GM12878 (cell line): ENCODE measurements around the gene FAF1. TPM values are rescaled to one million over a fixed set of nuclear protein-coding genes. Genes with fewer than 3 reads are reported as not detected.

Experiments
- ATAC-seq: fragments of 200-7000 bp; cut with Tn5 transposase; 3 replicates; pipeline ENCODE4 v1.9.1; 2020; ENCODE audit warnings: mild to moderate bottlenecking, moderate library complexity
- BruUV-seq: library from RNA; stranded (reverse); fragments of 400-500 nt; replicated peaks from 2 replicates; lab custom pipeline; 2021; lab: Mats Ljungman, UMichigan
- CTCF ChIA-PET: fragments of 300-600 bp; sonication (Branson Sonifier 250); formaldehyde crosslinking; extraction: SDS; loops from one replicate; lab custom pipeline; 2021; ENCODE audit warnings: inconsistent platforms; lab: Yijun Ruan, JAX
- POLR2A ChIA-PET: fragments of 350-600 bp; formaldehyde crosslinking; extraction: SDS; loops from one replicate; lab custom pipeline; 2021; ENCODE audit warnings: inconsistent platforms; lab: Charles Lee
- RAD21 ChIA-PET: fragments of 300-600 bp; sonication (Branson Sonifier 250); formaldehyde crosslinking; loops from one replicate; lab custom pipeline; 2023; ENCODE audit warnings: antibody characterized with exemption; ENCODE audit not compliant: unreplicated experiment; lab: Charles Lee
- SMC1A ChIA-PET: fragments of 300-600 bp; sonication (Branson Sonifier 250); formaldehyde crosslinking; loops from one replicate; lab custom pipeline; 2023; ENCODE audit not compliant: unreplicated experiment, uncharacterized antibody; lab: Charles Lee
- DNase-seq: peaks from one replicate; pipeline ENCODE4 v3.0.0-alpha.2; 2011; ENCODE audit warnings: low read depth, low spot score
- FAIRE-seq: peaks from 3 replicates; lab custom pipeline; 2011; peaks lifted over from hg19 to GRCh38; lab: Jason Lieb, UNC
- H2AFZ ChIP-seq: 2 replicates; pipeline ENCODE4 v1.6.0; 2011; ENCODE audit warnings: low read depth, low read length, control low read depth; ENCODE audit not compliant: control insufficient read depth
- H3K27ac ChIP-seq: 2 replicates; pipeline ENCODE4 v1.5.1; 2011; ENCODE audit warnings: control low read depth; ENCODE audit not compliant: control insufficient read depth, insufficient read depth
- H3K27me3 ChIP-seq, 2 experiments: replicated peaks in 1 of 2; 2 replicates each; pipeline versions ENCODE4 v1.6.0 to v1.6.1; 2011; ENCODE audit warnings: low read length in 1 of 2; ENCODE audit not compliant: control insufficient read depth in 2 of 2, insufficient read depth in 2 of 2
- H3K36me3 ChIP-seq, 2 experiments: 2 replicates each; pipeline ENCODE4 v1.5.1; 2011; ENCODE audit warnings: low read length in 1 of 2; ENCODE audit not compliant: control insufficient read depth in 2 of 2, insufficient read depth in 2 of 2
- H3K4me1 ChIP-seq: 2 replicates; pipeline ENCODE4 v1.6.1; 2011; ENCODE audit warnings: mild to moderate bottlenecking, low read length, moderate library complexity, mixed read lengths; ENCODE audit not compliant: control insufficient read depth, insufficient read depth
- H3K4me2 ChIP-seq: 2 replicates; pipeline ENCODE4 v1.6.0; 2011; ENCODE audit warnings: control low read depth; ENCODE audit not compliant: control insufficient read depth, insufficient read depth
- H3K4me3 ChIP-seq: fragments of 200-600 bp; sonication (generic); 2 replicates; pipeline ENCODE4 v1.5.1; 2016
- H3K79me2 ChIP-seq: 2 replicates; pipeline ENCODE4 v1.6.0; 2011; ENCODE audit warnings: low read length; ENCODE audit not compliant: control insufficient read depth, insufficient read depth
- H3K9ac ChIP-seq: 2 replicates; pipeline ENCODE4 v1.8.0; 2011; ENCODE audit warnings: low read length, control low read depth, mixed read lengths; ENCODE audit not compliant: control insufficient read depth, insufficient read depth
- H3K9me3 ChIP-seq: replicated peaks from 3 replicates; pipeline ENCODE4 v1.5.1; 2011; ENCODE audit warnings: mild to moderate bottlenecking, low read length; ENCODE audit not compliant: control insufficient read depth, insufficient read depth
- H4K20me1 ChIP-seq: 2 replicates; pipeline ENCODE4 v1.6.0; 2011; ENCODE audit not compliant: control insufficient read depth, insufficient read depth
- FOS ChIP-seq: IDR thresholded peaks from 3 replicates; pipeline ENCODE4 v1.6.1; 2011; ENCODE audit warnings: borderline replicate concordance; ENCODE audit not compliant: insufficient read length; ENCODE audit errors: extremely low read depth
- HDAC6 ChIP-seq: fragments of 200-600 bp; sonication (generic); IDR thresholded peaks from one replicate; pipeline ENCODE4 v1.8.0; 2017; ENCODE audit warnings: antibody characterized with exemption; ENCODE audit not compliant: unreplicated experiment
- MYB ChIP-seq: fragments of 150-350 bp; IDR thresholded peaks from 2 replicates; pipeline ENCODE4 v1.6.1; 2014; ENCODE audit warnings: mild to moderate bottlenecking, low read depth, low read length, borderline replicate concordance
- POLR2A ChIP-seq: IDR thresholded peaks from 2 replicates; pipeline ENCODE4 v1.6.1; 2011; ENCODE audit warnings: low read depth, mild to moderate bottlenecking, low read length
- RB1 ChIP-seq: fragments of 450-650 bp; formaldehyde crosslinking; IDR thresholded peaks from 2 replicates; pipeline ENCODE4 v1.6.1; 2017; ENCODE audit warnings: mild to moderate bottlenecking, borderline replicate concordance
- RBBP5 ChIP-seq: fragments of 200-600 bp; sonication (generic); conservative IDR thresholded peaks from 2 replicates; pipeline ENCODE4 v1.6.1; 2016
- TARDBP ChIP-seq: IDR thresholded peaks from 2 replicates; pipeline ENCODE4 v1.6.1; 2016; ENCODE audit warnings: borderline replicate concordance
- ZNF217 ChIP-seq: fragments of 450-650 bp; IDR thresholded peaks from 2 replicates; pipeline ENCODE4 v1.6.1; 2017; ENCODE audit warnings: antibody characterized with exemption, mild to moderate bottlenecking
- ZNF274 ChIP-seq: IDR thresholded peaks from one replicate; pipeline ENCODE4 v1.8.0; 2011; ENCODE audit not compliant: insufficient read length, insufficient read depth
- WGBS: methylation state at CpG from one replicate; pipeline ENCODE4 v1.1.6; 2016; ENCODE audit warnings: low lambda C conversion rate; ENCODE audit not compliant: insufficient replicate concordance, insufficient coverage; ENCODE audit errors: missing lambda C conversion rate; 5-methylcytosine and 5-hydroxymethylcytosine counted together
- in situ Hi-C: fragments of 300-500 bp; cut with MboI; formaldehyde crosslinking; loops from 9 replicates; pipeline ENCODE4 v1.14.3; 2018; ENCODE audit warnings: mixed read lengths
- intact Hi-C: fragments of 100-400 bp; cut with micrococcal nuclease; formaldehyde crosslinking; loops from one replicate; pipeline ENCODE4 v1.14.2; 2022; ENCODE audit not compliant: unreplicated experiment
- polyA plus RNA-seq, 11 experiments: library from polyadenylated mRNA; depleted of rRNA in 4 of 11; unstranded in 6 of 11; stranded (reverse) in 5 of 11; fragments of >200 nt; fragmentation: Nextera tagmentation in 4 of 11; fragmentation: Illumina TruSeq in 1 of 11; extraction: Ambion mirVana in 4 of 11; extraction: Trizol in 1 of 11; gene quantifications; 1 replicate in 1 of 11; 2 replicates in 10 of 11; pipeline versions ENCODE4 v1.2.1 to v1.2.3, GENCODE V29; 2011 to 2016; ENCODE audit warnings: inconsistent platforms in 2 of 11, missing spikeins in 2 of 11, low read depth in 1 of 11
- total RNA-seq, 4 experiments: library from RNA; depleted of rRNA in 3 of 4; stranded (reverse); fragments of >200 nt in 3 of 4; fragmentation: Illumina TruSeq in 1 of 4; extraction: Trizol in 1 of 4; gene quantifications; 2 replicates each; pipeline versions ENCODE4 v1.2.1 to v1.2.3, GENCODE V29; 2013 to 2021
- TF ChIP-seq, protein P1 (sequence below): IDR thresholded peaks from 2 replicates; pipeline ENCODE4 v1.6.1; 2011; ENCODE audit warnings: low read depth, mild to moderate bottlenecking, low read length, moderate library complexity, borderline replicate concordance; ENCODE audit errors: extremely low read depth
- TF ChIP-seq, protein P2 (sequence below): fragments of 450-650 bp; IDR thresholded peaks from 2 replicates; pipeline ENCODE4 v1.6.1; 2017; ENCODE audit warnings: mild to moderate bottlenecking, low read depth, inconsistent platforms; ENCODE audit not compliant: poor library complexity, severe bottlenecking
- TF ChIP-seq, protein P3 (sequence below): fragments of 450-650 bp; formaldehyde crosslinking; IDR thresholded peaks from 2 replicates; pipeline ENCODE4 v1.4.0; 2022; ENCODE audit warnings: mild to moderate bottlenecking, moderate library complexity

The FAF1 gene
- total and polyA plus RNA-seq, 10 of the 15 experiments (the other 5 are each of a cell fraction or from before 2014, with no cell fraction given): 8.6 to 54.5 (median 23.7) TPM

DNA sequence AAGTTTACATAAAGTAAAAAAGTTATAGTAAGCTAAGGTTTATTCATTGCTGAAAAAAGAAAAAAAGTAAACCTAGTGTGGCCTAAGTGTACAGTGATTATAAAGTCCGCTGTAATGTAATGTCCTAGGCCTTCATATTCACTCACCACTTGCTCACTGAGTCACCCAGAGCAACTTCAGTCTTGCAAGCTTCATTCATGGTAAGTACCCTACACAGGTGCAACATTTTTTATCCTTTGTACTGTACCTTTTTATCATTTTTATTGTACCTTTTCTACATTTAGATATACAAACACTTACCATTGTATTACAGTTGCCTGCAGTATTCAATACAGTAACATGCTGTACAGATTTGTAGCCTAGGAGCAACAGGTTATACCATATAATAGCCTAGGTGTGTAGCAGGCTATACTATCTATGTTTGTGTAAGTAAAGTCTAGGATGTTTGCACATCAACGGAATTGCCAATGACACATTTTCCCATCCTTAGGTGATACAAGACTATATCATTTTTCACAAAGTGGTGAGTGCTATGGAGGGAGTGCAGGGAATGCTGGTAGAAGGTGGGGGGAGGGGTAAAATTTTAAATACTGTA, 478.8 kb downstream of the FAF1 start:
- no peaks in the 10 kb centered on the region for H4K20me1 ChIP-seq
- H3K4me2 ChIP-seq: no peak overlapping the region
- no peaks in the 10 kb centered on the region for H3K27me3 ChIP-seq
- TF ChIP-seq FOS (no peak), HDAC6 (no peak), MYB (no peak), RBBP5 (no peak)
- TF ChIP-seq, protein P1, sequence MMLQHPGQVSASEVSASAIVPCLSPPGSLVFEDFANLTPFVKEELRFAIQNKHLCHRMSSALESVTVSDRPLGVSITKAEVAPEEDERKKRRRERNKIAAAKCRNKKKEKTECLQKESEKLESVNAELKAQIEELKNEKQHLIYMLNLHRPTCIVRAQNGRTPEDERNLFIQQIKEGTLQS: no peak
- 100% methylated on average over 2 of the region's 2 CpGs for WGBS
- peak; percentile 52 for FAIRE-seq
- no peak overlapping the region for H3K27ac ChIP-seq
- SMC1A ChIA-PET: interaction anchor here (0.6 to 1.6 kb wide), 5 partner anchors 8 to 23 kb away, joined by 3 to 4 read pairs (median 4); no protein-coding TSS in a partner anchor
- no peak for DNase-seq
- no peak overlapping the region for H2AFZ ChIP-seq
- H3K4me3 ChIP-seq: no peak overlapping the region
- no peak for ATAC-seq
- no peak overlapping the region for H3K9ac ChIP-seq
- intact Hi-C loops (no loop called here), in situ Hi-C loops (no loop called here)
- H3K79me2 ChIP-seq: no peaks in the 10 kb centered on the region
- RAD21 ChIA-PET: no interaction called here
- H3K4me1 ChIP-seq: no peaks in the 10 kb centered on the region
- H3K9me3 ChIP-seq: no peaks in the 10 kb centered on the region
- POLR2A ChIA-PET: no interaction called here
- CTCF ChIA-PET: no interaction called here
- no peaks in the 10 kb centered on the region for H3K36me3 ChIP-seq
- no TSS peak for BruUV-seq

DNA sequence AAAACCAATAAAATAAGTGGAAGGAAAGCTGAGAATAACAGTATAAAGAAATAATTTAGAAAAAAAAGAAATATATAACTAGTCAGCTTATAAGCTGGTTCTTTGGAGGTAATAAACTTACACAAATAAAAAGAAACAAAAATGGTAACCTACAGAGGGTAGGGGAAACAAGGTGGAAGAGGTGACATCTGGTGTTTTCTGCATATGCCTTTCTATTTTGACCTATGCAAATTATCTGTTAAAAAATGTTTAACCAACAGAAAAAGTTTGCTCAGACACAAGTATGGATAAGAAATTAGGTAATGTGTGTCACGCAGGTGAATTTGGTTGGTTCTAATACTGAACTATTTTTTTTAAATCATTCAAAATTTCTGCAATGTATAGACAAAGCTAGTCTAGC, 483.3 kb downstream of the FAF1 start:
- Histone ChIP-seq H3K36me3 (peaks cover 4 to 5% of the 10 kb centered on the region in 2 experiments; a peak in 3 of 4 replicates), H2AFZ (no peak overlapping the region), H3K79me2 (no peaks in the 10 kb centered on the region), H3K4me3 (no peak overlapping the region), H3K9ac (no peak overlapping the region), H3K27ac (no peak overlapping the region), H3K4me2 (no peak overlapping the region), H3K9me3 (no peaks in the 10 kb centered on the region), H4K20me1 (no peaks in the 10 kb centered on the region), H3K27me3 (no peaks in the 10 kb centered on the region), H3K4me1 (no peaks in the 10 kb centered on the region)
- FAIRE-seq: no peak
- intact Hi-C loops: no loop called here
- 92% methylated on average over 1 of the region's 1 CpG for WGBS
- SMC1A ChIA-PET: interaction anchor here (1.2 kb wide), 1 partner anchor 10 kb away, joined by 3 read pairs; no protein-coding TSS in a partner anchor
- CTCF ChIA-PET: interaction anchor here (1.0 to 1.3 kb wide), 2 partner anchors 49 to 128 kb away, joined by 3 read pairs; no protein-coding TSS in a partner anchor
- POLR2A ChIA-PET: no interaction called here
- no peak for DNase-seq
- BruUV-seq: no TSS peak
- ATAC-seq: no peak; the same call in 2 of the 3 replicates
- in situ Hi-C loops: no loop called here
- RAD21 ChIA-PET: no interaction called here
- TF ChIP-seq RB1: no peak
- TF ChIP-seq POLR2A: no peak
- TF ChIP-seq, protein P2, sequence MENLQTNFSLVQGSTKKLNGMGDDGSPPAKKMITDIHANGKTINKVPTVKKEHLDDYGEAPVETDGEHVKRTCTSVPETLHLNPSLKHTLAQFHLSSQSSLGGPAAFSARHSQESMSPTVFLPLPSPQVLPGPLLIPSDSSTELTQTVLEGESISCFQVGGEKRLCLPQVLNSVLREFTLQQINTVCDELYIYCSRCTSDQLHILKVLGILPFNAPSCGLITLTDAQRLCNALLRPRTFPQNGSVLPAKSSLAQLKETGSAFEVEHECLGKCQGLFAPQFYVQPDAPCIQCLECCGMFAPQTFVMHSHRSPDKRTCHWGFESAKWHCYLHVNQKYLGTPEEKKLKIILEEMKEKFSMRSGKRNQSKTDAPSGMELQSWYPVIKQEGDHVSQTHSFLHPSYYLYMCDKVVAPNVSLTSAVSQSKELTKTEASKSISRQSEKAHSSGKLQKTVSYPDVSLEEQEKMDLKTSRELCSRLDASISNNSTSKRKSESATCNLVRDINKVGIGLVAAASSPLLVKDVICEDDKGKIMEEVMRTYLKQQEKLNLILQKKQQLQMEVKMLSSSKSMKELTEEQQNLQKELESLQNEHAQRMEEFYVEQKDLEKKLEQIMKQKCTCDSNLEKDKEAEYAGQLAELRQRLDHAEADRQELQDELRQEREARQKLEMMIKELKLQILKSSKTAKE: no peak
- no peak for TF ChIP-seq ZNF217
- no peak for TF ChIP-seq TARDBP
- TF ChIP-seq, protein P3, sequence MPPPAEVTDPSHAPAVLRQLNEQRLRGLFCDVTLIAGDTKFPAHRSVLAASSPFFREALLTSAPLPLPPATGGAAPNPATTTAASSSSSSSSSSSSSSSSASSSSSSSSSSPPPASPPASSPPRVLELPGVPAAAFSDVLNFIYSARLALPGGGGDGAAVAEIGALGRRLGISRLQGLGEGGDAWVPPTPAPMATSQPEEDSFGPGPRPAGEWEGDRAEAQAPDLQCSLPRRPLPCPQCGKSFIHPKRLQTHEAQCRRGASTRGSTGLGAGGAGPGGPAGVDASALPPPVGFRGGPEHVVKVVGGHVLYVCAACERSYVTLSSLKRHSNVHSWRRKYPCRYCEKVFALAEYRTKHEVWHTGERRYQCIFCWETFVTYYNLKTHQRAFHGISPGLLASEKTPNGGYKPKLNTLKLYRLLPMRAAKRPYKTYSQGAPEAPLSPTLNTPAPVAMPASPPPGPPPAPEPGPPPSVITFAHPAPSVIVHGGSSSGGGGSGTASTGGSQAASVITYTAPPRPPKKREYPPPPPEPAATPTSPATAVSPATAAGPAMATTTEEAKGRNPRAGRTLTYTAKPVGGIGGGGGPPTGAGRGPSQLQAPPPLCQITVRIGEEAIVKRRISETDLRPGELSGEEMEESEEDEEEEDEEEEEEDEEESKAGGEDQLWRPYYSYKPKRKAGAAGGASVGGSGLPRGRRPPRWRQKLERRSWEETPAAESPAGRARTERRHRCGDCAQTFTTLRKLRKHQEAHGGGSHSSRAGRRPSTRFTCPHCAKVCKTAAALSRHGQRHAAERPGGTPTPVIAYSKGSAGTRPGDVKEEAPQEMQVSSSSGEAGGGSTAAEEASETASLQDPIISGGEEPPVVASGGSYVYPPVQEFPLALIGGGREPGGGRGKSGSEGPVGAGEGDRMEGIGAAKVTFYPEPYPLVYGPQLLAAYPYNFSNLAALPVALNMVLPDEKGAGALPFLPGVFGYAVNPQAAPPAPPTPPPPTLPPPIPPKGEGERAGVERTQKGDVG (CRISPR knock-in tag): no peak
- TF ChIP-seq ZNF274: no peak
